GM10266 (cell line): ENCODE measurements around the gene UBE2U.

Experiments
- DNase-seq: peaks from one replicate; pipeline ENCODE4 v3.0.0; 2012; ENCODE audit errors: extremely low spot score
- TF ChIP-seq, protein P1 (sequence below): IDR thresholded peaks from 2 replicates; pipeline ENCODE4 v1.5.1; 2012; ENCODE audit warnings: mild to moderate bottlenecking, low read depth; ENCODE audit not compliant: control insufficient read depth, insufficient read depth; ENCODE audit errors: missing control alignments

Gene UBE2U, protein sequence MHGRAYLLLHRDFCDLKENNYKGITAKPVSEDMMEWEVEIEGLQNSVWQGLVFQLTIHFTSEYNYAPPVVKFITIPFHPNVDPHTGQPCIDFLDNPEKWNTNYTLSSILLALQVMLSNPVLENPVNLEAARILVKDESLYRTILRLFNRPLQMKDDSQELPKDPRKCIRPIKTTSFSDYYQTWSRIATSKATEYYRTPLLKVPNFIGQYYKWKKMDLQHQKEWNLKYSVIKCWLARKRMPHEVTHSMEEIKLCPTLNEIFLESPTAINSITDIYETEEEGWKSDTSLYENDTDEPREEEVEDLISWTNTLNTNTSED

DNA sequence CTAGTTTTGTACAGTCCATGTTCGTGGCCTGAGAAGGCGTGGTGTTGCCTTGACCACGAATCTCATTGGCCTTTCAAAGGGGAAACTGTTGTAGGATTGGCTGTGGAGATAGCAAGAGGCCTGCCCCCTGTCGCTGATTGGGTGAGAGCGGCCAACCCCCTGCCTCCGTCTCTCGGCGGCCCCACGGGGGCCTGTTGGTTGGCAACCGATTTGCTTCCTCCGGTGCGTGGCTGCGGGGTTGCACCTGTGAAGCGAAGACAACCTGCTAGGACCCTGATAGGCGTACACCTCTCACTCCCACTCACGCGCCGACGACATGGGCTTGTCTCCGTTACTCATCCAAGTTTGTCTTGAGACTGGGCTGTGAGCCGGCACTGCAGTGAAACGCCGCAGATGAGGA lies at the start of gene UBE2U:
Gene UBE2U, plus strand, starts transcription at position 204 of the 400 bp plus-strand sequence. CDS start 428 bp downstream, outside the sequence.
- no peak for DNase-seq
- TF ChIP-seq, protein P1, sequence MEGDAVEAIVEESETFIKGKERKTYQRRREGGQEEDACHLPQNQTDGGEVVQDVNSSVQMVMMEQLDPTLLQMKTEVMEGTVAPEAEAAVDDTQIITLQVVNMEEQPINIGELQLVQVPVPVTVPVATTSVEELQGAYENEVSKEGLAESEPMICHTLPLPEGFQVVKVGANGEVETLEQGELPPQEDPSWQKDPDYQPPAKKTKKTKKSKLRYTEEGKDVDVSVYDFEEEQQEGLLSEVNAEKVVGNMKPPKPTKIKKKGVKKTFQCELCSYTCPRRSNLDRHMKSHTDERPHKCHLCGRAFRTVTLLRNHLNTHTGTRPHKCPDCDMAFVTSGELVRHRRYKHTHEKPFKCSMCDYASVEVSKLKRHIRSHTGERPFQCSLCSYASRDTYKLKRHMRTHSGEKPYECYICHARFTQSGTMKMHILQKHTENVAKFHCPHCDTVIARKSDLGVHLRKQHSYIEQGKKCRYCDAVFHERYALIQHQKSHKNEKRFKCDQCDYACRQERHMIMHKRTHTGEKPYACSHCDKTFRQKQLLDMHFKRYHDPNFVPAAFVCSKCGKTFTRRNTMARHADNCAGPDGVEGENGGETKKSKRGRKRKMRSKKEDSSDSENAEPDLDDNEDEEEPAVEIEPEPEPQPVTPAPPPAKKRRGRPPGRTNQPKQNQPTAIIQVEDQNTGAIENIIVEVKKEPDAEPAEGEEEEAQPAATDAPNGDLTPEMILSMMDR, result no peak

DNA sequence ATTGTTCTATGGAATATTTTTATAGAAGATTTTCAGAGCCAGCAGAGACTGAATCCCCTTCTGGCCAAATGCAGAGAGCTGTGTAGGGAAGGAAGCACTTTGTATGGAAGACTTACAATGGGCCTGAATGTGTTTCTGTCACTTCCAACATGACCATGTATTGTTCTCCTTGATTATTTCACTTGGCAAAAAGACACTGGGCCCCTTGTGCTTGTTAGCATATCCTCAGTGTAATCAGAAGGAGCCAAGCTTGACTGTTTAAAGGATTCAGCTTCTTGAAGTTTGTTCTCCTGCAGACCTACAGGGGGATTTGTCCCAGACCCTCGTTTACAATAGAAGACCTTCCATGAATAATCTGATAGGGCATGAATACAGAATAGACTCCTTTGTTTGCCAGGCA lies 48.1 kb upstream of the UBE2U start:
- TF ChIP-seq, protein P1, result no peak
- no peak for DNase-seq

DNA sequence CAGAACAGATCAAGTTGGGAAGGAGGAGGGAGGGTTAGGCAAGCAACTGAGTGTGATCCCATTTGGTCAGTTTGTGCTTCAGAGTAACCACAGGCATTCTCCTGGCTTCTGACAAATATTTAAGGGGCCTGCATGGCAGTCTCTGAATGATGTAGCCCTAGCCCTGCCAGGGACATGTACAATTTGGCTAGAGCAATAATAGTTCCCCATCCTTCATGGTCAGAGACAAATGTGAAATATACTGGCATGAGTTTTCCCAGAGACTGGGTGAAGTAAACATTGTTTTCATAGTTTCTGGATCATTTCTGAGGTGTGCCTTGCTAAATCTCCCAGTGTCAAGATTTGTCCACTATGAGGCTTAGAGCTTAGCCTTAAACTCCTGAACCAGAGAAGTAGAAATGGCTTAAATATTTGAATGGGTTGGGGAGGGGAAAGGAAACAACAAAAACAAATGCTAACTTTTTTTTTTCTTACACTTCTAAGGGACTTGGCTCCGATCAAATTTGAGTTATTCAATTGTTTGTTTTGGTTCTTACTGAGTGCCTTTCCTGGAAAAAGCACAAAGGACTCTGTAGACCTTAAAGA lies 42.0 kb upstream of the UBE2U start:
- DNase-seq, result no peak
- TF ChIP-seq, protein P1, result no peak

DNA sequence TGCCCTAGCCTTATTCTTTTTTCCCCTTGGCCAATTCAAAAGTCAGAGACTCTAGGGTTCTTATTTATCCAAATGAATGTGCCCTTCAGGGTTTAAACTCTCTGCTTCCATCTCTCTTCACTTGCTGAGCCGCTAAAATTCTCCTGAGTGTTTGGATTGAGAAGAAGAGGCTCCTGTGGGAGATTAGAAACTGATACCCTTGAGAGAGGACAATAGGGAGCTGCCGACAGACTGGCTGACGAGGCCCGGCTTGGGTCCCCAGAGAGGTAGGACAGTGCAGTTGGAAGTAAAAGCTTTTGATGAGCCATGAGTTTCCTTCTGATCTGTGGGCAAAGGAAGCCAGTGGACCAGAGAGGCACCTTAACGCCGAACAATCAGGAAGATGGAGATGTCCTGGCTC lies 41.3 kb upstream of the UBE2U start:
- DNase-seq, result no peak
- TF ChIP-seq, protein P1, result no peak

DNA sequence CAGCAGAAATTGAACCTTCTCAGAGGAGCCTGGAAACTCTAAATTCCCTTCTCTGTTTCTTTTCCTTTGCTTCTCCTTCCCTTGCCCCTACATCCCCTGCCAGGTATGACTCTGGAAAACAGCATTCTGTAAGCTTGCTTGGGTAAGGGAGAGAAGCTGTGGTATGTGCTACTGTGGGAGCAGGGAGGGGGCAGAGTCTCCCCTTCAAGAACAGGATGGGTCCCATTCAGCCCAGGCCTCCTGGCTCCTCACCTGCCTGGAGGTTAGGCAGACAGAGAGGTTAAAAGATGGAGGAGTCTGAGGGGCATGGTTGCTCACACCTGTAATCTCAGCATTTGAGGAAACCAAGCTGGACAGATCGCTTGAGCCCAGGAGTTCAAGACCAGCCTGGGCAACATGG lies 40.6 kb upstream of the UBE2U start:
- TF ChIP-seq, protein P1, result no peak
- DNase-seq, result no peak

DNA sequence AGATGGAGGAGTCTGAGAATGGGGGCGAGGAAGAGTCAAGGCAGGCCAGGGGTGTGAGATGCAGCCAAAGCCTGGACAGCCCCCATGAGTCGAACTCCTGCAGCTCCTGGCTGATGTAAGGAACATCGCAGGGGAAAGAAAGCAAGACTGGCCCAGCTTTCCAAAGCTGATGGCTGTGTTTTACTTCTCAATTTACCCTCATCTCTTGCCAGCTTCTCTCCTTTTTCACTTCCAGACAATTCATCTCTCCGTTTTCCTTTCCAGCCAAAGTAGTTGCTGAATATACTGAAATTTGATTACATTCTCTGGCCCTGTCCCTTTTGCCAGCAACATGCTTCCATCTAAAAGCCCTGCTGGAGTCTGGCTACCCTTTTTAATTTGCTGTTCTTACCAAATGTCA lies 40.0 kb upstream of the UBE2U start:
- TF ChIP-seq, protein P1, result no peak

DNA sequence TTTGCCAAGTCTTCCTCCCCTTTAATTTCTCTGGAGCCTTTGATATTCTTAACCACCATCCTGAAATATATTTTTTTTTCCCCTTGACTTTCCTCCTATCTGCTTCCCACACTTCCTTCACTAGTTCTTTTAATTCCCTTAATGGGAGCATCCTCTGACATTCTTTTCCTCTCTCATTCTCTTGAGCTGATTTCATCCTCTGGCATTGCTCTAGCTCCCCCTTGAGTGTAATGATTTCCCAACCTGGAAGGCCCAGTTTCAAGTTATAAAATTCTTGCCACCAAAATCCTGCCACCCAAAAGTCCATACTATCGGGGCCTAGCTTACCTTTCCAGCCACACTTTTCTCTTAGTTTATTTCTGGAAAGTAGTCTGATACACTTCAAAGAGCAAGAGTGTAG lies 39.5 kb upstream of the UBE2U start:
- TF ChIP-seq, protein P1, result no peak
- DNase-seq, result no peak

More for the DNA sequence above, 40.0 kb upstream of the UBE2U start:
- no peak for DNase-seq
